ENCODE measurements around the gene GSTO2. TPM values are rescaled to one million over a fixed set of nuclear protein-coding genes. Genes with fewer than 3 reads are reported as not detected.
"Not testable (repeated sequence)": the region's sequence is repeated elsewhere in the genome, so short reads cannot be mapped to it uniquely, and the experiment has no call there.

GSTO2 gene
- total RNA-seq, 4 donors from 2014 or later, result 19.9 to 29.8 (median 22.6) TPM

DNA sequence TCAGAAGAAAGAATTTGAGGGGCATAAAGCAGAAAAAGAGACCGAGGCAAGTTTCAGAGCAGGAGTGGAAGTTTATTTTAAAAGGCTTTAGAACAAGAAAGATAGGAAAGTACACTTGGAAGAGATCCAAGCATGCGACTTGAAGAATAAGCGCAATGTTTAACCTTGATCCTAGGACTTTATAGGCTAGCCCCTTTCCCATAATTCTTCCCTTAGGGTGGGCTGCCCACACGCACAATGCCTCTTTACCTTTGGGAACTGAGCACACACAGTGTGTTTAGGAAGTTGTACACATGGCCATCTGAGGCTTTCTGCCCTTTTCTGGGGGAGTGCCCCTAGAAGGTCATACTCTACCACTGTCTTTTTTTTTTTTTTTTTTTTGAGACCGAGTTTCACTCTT, 25.5 kb upstream of the GSTO2 start:
- TF ChIP-seq, protein P1, sequence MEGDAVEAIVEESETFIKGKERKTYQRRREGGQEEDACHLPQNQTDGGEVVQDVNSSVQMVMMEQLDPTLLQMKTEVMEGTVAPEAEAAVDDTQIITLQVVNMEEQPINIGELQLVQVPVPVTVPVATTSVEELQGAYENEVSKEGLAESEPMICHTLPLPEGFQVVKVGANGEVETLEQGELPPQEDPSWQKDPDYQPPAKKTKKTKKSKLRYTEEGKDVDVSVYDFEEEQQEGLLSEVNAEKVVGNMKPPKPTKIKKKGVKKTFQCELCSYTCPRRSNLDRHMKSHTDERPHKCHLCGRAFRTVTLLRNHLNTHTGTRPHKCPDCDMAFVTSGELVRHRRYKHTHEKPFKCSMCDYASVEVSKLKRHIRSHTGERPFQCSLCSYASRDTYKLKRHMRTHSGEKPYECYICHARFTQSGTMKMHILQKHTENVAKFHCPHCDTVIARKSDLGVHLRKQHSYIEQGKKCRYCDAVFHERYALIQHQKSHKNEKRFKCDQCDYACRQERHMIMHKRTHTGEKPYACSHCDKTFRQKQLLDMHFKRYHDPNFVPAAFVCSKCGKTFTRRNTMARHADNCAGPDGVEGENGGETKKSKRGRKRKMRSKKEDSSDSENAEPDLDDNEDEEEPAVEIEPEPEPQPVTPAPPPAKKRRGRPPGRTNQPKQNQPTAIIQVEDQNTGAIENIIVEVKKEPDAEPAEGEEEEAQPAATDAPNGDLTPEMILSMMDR (IDR thresholded peaks at IDR 0.05), result no peak
- TF ChIP-seq POLR2A (IDR thresholded peaks at IDR 0.05), result no peak
- DNase-seq (ENCODE audit: low spot score in 2 of 2), result no peak
- H3K4me3 ChIP-seq (ENCODE audit: low read depth, poor library complexity, severe bottlenecking), result no peak overlapping the region
- intact Hi-C loops (cut with DNase I; ENCODE audit: low total_unique reads), result no loop called here
- 76 to 79% methylated on average over 5 of the region's 5 CpGs for WGBS, 2 donors

GRCh38 chr10:104245066-104245632, 23.8 kb upstream of the GSTO2 start:
- TF ChIP-seq, protein P1 (IDR thresholded peaks at IDR 0.05), result no peak
- H3K4me3 ChIP-seq (ENCODE audit: low read depth, poor library complexity, severe bottlenecking), result no peak overlapping the region
- intact Hi-C loops (cut with DNase I; ENCODE audit: low total_unique reads), result no loop called here
- no peak for DNase-seq (ENCODE audit: low spot score in 2 of 2)
- 95 to 96% methylated on average over 8 to 34 of the region's 34 CpGs for WGBS, 2 donors

- whole genome bisulfite sequencing, 2 donors, result 31 to 34% methylated on average over 2 of the region's 2 CpGs
- no peak for TF ChIP-seq POLR2A (IDR thresholded peaks at IDR 0.05)
- TF ChIP-seq, protein P1 (IDR thresholded peaks at IDR 0.05), result no peak
These were observed 22.0 kb upstream of the GSTO2 start for GRCh38 chr10:104246976-104247375.

DNA sequence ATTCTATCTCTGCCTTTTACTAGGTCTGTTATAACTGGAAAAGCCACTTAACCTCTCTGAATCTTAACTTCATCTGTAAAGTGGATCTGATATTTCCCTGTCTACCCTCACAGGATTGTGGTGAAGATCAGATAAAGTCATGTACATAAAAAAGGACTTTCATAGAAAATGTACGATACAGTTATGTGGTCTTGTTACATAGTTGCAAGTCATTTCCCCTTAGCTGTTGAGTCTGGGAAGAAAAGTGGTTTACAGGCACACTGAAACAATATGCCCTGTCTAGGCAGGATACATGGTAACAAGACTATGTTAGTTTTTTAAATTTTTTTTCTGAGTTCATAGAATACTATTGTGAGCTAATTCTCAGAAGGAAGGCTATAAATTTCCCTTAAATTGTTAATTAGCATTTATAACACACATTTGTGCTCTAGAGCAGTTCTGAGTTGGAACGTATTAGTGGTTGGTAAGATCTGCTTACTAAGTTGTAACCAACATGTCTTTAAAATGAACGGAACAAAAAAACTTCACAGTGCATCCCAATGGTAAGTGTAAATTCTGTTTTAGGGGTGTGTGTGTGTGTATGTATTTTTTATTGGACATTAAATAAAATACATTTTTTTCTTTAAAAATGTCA, 21.4 kb upstream of the GSTO2 start:
- DNase-seq (ENCODE audit: low spot score in 2 of 2), result no peak
- no peak for TF ChIP-seq POLR2A (IDR thresholded peaks at IDR 0.05)
- TF ChIP-seq, protein P1 (IDR thresholded peaks at IDR 0.05), result no peak
- 76 to 78% methylated on average over 3 of the region's 3 CpGs for WGBS, 2 donors

More at GRCh38 chr10:104246976-104247375, 22.0 kb upstream of the GSTO2 start:
- DNase-seq (ENCODE audit: low spot score in 2 of 2), result no peak
- no peak overlapping the region for H3K4me3 ChIP-seq (ENCODE audit: low read depth, poor library complexity, severe bottlenecking)
- intact Hi-C loops (cut with DNase I; ENCODE audit: low total_unique reads), result no loop called here

DNA sequence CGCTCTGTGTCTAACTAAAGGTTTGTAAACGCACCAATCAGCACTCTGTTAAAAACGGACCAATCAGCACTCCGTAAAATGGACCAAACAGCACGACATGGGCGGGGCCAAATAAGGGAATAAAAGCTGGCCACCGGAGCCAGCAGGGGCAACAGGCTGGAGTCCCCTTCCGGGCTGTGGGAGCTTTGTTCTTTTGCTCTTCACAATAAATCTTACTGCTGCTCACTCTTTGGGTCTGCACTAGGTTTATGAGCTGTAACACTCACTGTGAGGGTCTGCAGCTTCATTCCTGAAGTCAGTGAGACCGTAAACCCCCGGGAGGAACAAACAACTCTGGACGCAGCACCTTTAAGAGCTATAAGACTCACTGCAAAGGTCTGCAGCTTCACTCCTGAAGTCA, 20.1 kb upstream of the GSTO2 start:
- 70 to 72% methylated on average over 11 of the region's 11 CpGs for WGBS, 2 donors
- DNase-seq (ENCODE audit: low spot score in 2 of 2); intact Hi-C loops (cut with DNase I; ENCODE audit: low total_unique reads); H3K4me3 ChIP-seq (ENCODE audit: low read depth, poor library complexity, severe bottlenecking): not testable (repeated sequence)

More for the DNA sequence above, 21.4 kb upstream of the GSTO2 start:
- H3K4me3 ChIP-seq (ENCODE audit: low read depth, poor library complexity, severe bottlenecking), result no peak overlapping the region
- intact Hi-C loops (cut with DNase I; ENCODE audit: low total_unique reads), result no loop called here

DNA sequence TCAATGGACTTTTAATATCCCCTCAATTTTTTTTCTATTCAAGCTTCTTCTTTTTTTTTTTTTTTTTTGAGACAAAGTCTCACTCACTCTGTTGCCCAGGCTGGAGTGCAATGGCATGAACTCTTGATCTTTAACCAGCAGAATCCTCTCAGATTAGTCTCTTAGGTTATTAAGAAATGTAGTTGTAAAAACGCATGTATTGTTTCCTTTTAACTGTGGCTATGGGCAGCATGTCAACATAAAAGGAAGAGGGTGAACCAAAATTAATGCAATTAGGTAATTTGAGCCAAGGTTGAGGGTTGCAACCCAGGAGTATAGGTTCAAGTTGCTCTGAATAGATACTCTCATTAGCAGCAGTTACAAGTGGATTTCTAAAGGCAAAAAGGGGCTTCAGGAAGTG, 18.6 kb upstream of the GSTO2 start:
- 36 to 44% methylated on average over 1 of the region's 1 CpG for WGBS, 2 donors
- intact Hi-C loops (cut with DNase I; ENCODE audit: low total_unique reads), result no loop called here
- DNase-seq (ENCODE audit: low spot score in 2 of 2), result no peak
- no peak overlapping the region for H3K4me3 ChIP-seq (ENCODE audit: low read depth, poor library complexity, severe bottlenecking)
- no peak for TF ChIP-seq POLR2A (IDR thresholded peaks at IDR 0.05)
- TF ChIP-seq, protein P1 (IDR thresholded peaks at IDR 0.05), result no peak

All from lower leg skin (tissue), 4 donors.